NCI-H748 (cell line): ENCODE data around the gene SCN3A.
A peak's percentile ranks its signal among the peaks of the same experiment; 100 is the strongest.

Source experiments
- DNase-seq: peaks from one replicate; lab custom pipeline; 2025; ENCODE audit not compliant: unreplicated experiment; lab: John Stamatoyannopoulos, UW

SCN3A gene

DNA sequence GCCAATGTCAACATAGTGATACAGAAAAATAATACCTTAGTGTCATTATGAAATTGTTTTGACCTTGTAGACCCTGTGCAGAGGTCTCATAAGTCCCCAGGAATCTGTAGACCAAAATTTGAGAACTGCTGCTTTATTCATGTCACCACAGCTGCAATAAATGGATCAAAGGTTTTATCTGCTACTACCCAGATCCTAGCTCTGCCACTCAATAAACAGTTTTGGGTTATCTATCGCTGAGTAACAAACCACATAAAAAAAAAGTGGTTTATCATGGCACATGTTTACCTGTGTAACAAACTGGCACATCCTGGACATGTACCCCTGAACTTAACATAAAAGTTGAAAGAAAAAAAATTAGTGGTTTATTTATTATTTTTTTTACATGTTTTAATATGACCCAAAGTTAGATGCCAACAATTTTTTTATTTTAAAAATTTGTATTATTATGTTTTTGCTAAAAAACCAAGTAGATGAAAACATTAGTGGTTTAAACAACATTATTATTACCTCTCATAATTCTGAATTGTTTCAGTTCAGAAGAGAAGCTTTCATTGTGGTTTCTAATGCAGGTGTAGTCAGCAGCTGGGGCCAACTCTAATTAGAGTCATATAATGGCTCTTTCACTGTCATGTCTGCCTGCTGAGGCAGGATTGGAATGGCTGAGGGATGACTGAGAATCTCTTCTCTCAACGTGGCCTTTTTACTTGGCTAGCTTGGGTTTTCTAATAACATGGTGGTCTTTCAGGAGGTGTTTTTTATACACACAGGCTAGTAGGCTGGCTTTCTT lies 145.2 kb downstream of the SCN3A start:
- peak; percentile 47 for DNase-seq

DNA sequence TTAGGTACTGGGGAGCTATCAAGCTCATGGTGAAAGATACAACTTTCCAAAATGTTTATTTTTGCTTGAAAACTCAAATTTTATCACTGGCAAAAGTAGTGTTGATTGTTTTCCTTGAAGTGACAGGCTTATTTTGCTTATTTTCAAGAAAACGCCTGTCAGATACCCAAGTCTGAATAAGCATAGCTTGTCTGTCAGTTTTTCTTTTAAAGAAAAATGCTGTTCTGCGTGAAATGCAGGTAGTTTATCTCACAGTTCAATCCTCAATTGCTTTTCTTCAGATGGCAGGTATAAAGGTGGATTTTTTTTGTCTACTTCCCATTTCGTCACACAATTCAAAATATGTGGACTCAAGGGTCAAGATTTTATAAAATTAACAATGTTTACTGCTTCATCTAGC lies 145.9 kb downstream of the SCN3A start:
- DNase-seq = no peak

DNA sequence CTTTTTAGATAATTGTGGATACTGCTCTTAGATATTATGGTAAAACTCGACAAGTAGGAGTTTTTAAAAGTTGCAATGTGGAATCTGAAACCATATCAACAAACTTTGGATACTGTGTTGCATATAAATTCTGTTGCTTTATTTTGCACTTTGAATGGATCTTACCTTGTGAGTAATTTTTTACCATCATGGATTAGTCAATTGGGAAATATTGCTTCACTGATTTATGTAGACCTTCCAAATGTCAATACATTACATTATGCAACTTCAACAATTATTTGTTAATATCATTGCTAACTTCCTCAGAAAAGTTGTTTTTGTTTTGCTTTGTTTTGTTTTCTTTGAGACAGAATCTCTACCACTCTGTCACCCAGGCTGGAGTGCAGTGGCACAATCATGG lies 146.5 kb downstream of the SCN3A start:
- no peak for DNase-seq

DNA sequence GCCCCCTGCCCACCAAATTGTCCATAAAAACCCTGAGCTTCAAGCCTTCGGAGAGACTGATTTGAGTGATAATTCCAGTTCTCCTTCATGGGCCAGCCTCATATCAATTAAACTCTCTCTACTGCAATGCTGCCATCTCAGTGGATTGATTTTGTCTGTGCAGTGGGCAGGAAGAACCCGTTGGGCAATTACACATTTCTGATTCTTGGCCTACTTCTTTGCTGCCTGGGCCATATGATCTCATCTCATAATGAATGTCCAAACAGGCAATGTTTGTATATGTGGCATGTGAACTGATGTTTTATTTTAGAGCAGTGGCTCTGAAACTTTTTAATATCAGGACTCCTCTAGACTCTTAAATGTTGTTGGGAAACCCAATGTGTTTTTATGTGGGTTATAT lies 147.3 kb downstream of the SCN3A start:
- no peak for DNase-seq

DNA sequence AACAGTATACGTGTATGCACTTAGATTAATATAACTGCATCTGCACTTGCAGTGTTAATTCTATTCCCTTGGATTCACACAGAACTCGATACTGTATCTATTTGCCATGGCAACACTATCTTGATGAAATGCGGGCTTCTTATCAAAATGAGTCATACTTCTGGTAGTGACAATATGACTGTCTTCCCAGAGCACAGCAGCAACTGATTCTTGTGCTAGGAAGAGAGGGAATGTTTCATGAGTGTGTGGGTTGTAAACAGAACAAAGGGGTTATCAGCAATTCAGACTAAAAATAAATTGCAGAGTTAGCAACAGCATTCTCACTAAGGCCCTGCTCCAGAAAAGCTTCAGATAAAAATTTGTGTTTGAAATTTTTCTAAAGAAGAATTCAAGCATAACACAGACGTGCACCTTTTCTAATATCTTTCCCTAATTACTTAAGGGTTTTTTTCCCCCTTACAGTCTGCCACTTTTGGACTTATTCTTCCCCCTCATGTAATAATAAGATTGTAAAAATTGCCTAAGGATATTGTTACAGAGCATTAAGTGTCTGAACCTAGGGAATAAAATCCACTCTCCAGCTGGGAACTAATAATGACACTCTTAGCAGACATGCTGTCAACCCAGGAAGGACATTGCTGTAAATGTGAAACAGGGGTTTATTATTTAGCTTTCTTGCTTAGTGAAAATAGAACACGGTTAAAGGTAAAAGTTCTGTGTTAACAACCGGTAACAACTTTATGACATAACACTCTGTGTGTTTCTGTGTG lies 148.6 kb downstream of the SCN3A start:
- DNase-seq = peak; percentile 32

DNA sequence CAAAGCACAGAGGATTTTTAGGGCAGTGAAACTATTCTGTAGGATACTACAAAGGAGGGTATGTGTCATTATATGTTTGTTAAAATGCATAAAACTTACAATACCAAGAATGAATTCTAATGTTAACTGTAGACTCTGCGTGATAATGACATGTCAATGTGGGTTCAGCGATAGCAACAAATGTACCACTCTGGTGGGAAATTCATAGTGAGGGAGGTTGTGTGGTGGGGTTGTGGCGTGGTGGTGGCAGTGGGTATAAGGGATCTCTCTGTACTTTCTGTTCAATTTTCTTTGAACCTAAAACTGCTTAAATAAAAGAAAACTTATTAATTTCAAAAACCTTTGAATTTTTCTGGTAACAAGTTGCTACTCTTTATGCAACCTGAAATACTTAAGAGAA lies 149.2 kb downstream of the SCN3A start:
- no peak for DNase-seq

DNA sequence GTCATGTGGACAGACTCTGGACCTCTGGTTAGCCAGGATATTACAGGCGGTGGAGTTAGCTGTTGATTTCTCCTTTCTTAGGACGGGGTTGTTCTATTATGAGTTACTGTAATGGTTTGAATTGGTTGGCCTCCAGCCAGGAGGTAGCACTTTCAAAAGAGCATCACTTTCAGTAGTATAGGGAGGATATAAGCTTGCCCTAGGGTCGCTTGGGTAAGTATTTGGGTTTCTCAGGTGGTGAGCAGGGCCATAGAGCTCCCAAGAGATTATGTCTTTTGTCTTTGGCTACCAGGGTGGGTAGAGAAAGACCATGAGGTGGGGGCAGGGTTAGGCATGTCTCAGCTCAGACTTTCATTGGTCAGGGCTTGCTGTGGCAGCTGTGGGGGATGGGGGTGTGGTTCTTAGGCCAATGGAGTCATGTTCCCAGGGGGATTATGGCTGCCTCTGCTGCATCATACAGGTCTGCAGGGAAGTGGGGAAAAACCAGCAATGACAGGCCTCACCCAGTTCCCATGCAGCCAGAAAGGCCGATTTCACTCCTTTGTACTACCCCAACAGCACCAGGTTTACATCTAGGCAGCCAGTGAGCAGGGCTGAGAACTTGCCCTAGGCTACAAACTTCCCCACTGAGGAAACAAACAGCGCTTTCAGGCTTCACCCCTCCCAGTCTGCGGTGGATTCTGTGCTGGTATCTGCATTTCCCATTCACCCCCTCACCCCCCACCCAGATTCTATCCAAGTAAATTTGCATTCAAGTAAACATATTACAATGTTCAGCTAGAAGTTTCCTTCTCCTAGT lies 159.1 kb downstream of the SCN3A start:
- DNase-seq = no peak
